ENCODE measurements around the gene NBEAL2.

DNA sequence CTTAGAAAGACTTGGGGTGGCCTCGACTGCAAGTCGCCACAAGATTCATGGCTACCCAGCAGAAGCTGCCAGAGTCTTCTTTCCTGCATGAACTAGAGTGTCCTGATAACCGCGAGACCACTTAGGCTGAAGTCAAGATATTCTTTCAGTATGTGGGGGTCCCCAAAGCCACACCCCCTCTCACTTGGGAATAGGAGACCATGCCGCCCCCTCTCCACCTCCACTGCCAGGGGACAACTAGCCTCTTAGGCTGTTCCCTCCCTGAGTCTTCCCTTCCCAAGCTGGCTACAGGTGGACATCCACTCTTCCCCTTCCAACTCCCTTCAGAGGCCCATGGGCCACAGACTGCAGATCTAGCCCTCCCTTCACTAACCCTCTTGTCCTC, 1.7 kb upstream of the NBEAL2 start:
- TF ChIP-seq, protein P1, sequence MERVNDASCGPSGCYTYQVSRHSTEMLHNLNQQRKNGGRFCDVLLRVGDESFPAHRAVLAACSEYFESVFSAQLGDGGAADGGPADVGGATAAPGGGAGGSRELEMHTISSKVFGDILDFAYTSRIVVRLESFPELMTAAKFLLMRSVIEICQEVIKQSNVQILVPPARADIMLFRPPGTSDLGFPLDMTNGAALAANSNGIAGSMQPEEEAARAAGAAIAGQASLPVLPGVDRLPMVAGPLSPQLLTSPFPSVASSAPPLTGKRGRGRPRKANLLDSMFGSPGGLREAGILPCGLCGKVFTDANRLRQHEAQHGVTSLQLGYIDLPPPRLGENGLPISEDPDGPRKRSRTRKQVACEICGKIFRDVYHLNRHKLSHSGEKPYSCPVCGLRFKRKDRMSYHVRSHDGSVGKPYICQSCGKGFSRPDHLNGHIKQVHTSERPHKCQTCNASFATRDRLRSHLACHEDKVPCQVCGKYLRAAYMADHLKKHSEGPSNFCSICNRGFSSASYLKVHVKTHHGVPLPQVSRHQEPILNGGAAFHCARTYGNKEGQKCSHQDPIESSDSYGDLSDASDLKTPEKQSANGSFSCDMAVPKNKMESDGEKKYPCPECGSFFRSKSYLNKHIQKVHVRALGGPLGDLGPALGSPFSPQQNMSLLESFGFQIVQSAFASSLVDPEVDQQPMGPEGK (CRISPR knock-in tag; IDR thresholded peaks at IDR 0.05; ENCODE audit: borderline replicate concordance): no peak
- no peak for TF ChIP-seq ZC3H10 (CRISPR knock-in tag; IDR thresholded peaks at IDR 0.05)
- no peak for TF ChIP-seq ZFP30 (CRISPR knock-in tag; IDR thresholded peaks at IDR 0.05)
- TF ChIP-seq TCF4 (CRISPR knock-in tag; IDR thresholded peaks at IDR 0.05; ENCODE audit: borderline replicate concordance): no peak
- no peak for TF ChIP-seq RARB (CRISPR knock-in tag; IDR thresholded peaks at IDR 0.05)
- no peak for TF ChIP-seq ZFP3 (CRISPR knock-in tag; IDR thresholded peaks at IDR 0.05)
- no peak for TF ChIP-seq BACH2 (CRISPR knock-in tag; IDR thresholded peaks at IDR 0.05; ENCODE audit: borderline replicate concordance)
- TF ChIP-seq OSR1 (CRISPR knock-in tag; IDR thresholded peaks at IDR 0.05): no peak
- no peak for TF ChIP-seq ISL1 (CRISPR knock-in tag; IDR thresholded peaks at IDR 0.05)
- TF ChIP-seq ARNTL (CRISPR knock-in tag; IDR thresholded peaks at IDR 0.05; ENCODE audit: borderline replicate concordance, low read depth): no peak
- TF ChIP-seq, protein P2, sequence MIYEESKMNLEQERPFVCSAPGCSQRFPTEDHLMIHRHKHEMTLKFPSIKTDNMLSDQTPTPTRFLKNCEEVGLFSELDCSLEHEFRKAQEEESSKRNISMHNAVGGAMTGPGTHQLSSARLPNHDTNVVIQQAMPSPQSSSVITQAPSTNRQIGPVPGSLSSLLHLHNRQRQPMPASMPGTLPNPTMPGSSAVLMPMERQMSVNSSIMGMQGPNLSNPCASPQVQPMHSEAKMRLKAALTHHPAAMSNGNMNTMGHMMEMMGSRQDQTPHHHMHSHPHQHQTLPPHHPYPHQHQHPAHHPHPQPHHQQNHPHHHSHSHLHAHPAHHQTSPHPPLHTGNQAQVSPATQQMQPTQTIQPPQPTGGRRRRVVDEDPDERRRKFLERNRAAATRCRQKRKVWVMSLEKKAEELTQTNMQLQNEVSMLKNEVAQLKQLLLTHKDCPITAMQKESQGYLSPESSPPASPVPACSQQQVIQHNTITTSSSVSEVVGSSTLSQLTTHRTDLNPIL (CRISPR knock-in tag; IDR thresholded peaks at IDR 0.05; ENCODE audit: low read depth): no peak
